Testis (tissue), 3 donors: ENCODE data around the gene FRAS1. TPM values are rescaled to one million over a fixed set of nuclear protein-coding genes. Genes with fewer than 3 reads are reported as not detected.

Experiments used
- DNase-seq: peaks from one replicate; pipeline ENCODE4 v3.0.0-alpha.2; 2019
- H3K27ac ChIP-seq, 2 donors: fragments of 200-600 bp; sonication (generic); one replicate each; pipeline ENCODE4 v1.5.1; 2019
- H3K27me3 ChIP-seq: fragments of 200-600 bp; sonication (generic); one replicate; pipeline ENCODE4 v1.5.1; 2019
- H3K36me3 ChIP-seq: fragments of 200-600 bp; sonication (generic); one replicate; pipeline ENCODE4 v1.5.1; 2017; ENCODE audit warnings: low read depth; ENCODE audit errors: missing control alignments
- H3K4me1 ChIP-seq: fragments of 200-600 bp; sonication (generic); one replicate; pipeline ENCODE4 v1.5.1; 2019
- H3K4me3 ChIP-seq, 2 donors: fragments of 200-600 bp; sonication (generic); one replicate each; pipeline ENCODE4 v1.5.1; 2017 to 2019
- H3K9me3 ChIP-seq: fragments of 200-600 bp; sonication (generic); one replicate; pipeline ENCODE4 v1.5.1; 2017
- POLR2A ChIP-seq: fragments of 450-650 bp; IDR thresholded peaks from one replicate; pipeline ENCODE4 v1.6.1; 2017; ENCODE audit warnings: antibody characterized with exemption, mild to moderate bottlenecking, moderate library complexity
- WGBS, 2 donors: methylation state at CpG; one replicate each; pipeline ENCODE4 v1.1.5; 2018; 5-methylcytosine and 5-hydroxymethylcytosine counted together
- intact Hi-C: fragments of 100-400 bp; cut with DNase I; formaldehyde crosslinking; loops from one replicate; pipeline ENCODE4 v1.15.1; 2023; ENCODE audit warnings: low total_unique reads
- polyA plus RNA-seq: library from polyadenylated mRNA; stranded (reverse); fragments of 350-450 nt; fragmentation: Illumina TruSeq; extraction: RNeasy Lipid Tissue Mini Kit (QIAGEN cat#74804); gene quantifications from one replicate; pipeline ENCODE4 v1.2.3, GENCODE V29; 2014; ENCODE audit warnings: low read depth, low replicate concordance; ENCODE audit not compliant: insufficient read depth
- total RNA-seq, 2 donors: library from RNA; depleted of rRNA; stranded (reverse); fragments of >200 nt; gene quantifications; one replicate each; pipeline ENCODE4 v1.2.3, GENCODE V29; 2016
- TF ChIP-seq, protein P1 (sequence below), 3 experiments: fragments of 450-650 bp in 2 of 3; fragments of 200-600 bp in 1 of 3; sonication (generic) in 1 of 3; IDR thresholded peaks; one replicate each; pipeline ENCODE4 v1.5.1; 2016 to 2019; ENCODE audit warnings: antibody characterized with exemption in 3 of 3, mild to moderate bottlenecking in 2 of 3, moderate library complexity in 1 of 3

Gene FRAS1
- total and polyA plus RNA-seq, 3 donors from 2014 or later: 2.2 to 3.7 (median 3.5) TPM

DNA sequence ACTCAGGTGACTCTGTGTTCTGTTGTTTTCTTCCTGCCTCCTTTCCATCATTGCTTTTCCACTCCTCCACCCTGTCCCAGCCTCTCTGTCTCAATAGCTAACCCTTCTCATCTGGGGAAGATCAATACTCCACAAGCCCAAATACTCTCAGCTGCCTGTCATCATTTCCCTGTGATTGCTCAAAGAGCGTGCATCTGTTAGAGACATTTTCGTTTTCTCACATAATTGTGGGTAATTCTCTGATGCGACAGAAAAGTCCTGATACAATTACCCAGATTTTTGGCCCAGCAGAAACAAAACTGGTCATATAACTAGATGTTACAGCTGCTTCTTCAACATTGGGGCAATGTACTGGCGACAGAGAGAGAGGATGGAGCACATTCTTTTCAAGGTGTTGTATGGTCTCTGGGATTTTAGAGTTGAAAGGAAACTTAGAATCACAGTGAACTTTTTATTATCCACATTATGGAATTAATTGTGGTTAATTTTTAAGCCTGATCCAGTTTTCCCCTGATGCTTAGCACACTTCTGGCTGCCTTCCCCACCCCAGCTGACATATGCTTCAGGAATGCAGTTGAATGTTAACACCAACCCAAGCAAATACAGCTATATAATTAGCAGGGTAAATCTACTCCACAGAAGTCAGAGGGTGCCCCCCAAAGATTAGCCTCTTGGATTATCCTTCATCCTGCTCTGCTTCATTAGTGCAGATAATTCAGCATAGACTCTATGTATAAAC, 323.0 kb downstream of the FRAS1 start:
- WGBS, 2 donors: 86 to 91% methylated on average over 4 of the region's 4 CpGs
- DNase-seq: no peak
- intact Hi-C loops: no loop called here
- Histone ChIP-seq H3K9me3 (no peaks in the 10 kb centered on the region), H3K27me3 (no peaks in the 10 kb centered on the region), H3K36me3 (no peaks in the 10 kb centered on the region), H3K27ac (no peak overlapping the region), H3K4me3 (no peak overlapping the region), H3K4me1 (no peaks in the 10 kb centered on the region)
- TF ChIP-seq POLR2A: no peak
- TF ChIP-seq, protein P1, sequence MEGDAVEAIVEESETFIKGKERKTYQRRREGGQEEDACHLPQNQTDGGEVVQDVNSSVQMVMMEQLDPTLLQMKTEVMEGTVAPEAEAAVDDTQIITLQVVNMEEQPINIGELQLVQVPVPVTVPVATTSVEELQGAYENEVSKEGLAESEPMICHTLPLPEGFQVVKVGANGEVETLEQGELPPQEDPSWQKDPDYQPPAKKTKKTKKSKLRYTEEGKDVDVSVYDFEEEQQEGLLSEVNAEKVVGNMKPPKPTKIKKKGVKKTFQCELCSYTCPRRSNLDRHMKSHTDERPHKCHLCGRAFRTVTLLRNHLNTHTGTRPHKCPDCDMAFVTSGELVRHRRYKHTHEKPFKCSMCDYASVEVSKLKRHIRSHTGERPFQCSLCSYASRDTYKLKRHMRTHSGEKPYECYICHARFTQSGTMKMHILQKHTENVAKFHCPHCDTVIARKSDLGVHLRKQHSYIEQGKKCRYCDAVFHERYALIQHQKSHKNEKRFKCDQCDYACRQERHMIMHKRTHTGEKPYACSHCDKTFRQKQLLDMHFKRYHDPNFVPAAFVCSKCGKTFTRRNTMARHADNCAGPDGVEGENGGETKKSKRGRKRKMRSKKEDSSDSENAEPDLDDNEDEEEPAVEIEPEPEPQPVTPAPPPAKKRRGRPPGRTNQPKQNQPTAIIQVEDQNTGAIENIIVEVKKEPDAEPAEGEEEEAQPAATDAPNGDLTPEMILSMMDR (IDR thresholded peaks at IDR 0.05): no peak

DNA sequence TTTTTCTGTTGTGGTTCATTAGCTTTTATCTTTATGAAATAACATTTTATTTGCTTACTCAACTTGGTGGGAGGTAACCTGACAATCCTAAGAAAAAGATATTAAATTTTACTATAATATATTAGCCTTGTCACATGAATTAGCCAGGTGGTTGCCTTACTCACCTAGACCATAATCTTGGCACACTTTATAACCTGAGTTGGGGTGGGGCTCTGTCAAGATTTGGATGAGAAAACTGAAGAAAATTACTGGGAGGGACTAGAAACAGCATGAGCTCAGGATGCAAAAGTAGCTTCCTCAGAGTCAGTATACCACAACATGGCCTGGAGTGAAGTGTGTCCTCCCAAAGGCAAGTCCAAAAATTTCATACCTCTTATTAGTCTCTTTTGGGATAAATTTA, 329.6 kb downstream of the FRAS1 start:
- Histone ChIP-seq H3K27me3 (no peaks in the 10 kb centered on the region), H3K9me3 (no peaks in the 10 kb centered on the region), H3K36me3 (no peaks in the 10 kb centered on the region), H3K4me1 (no peaks in the 10 kb centered on the region), H3K4me3 (no peak overlapping the region), H3K27ac (no peak overlapping the region)
- TF ChIP-seq POLR2A: no peak
- TF ChIP-seq, protein P1 (IDR thresholded peaks at IDR 0.05): no peak
- DNase-seq: no peak
- intact Hi-C loops: no loop called here

DNA sequence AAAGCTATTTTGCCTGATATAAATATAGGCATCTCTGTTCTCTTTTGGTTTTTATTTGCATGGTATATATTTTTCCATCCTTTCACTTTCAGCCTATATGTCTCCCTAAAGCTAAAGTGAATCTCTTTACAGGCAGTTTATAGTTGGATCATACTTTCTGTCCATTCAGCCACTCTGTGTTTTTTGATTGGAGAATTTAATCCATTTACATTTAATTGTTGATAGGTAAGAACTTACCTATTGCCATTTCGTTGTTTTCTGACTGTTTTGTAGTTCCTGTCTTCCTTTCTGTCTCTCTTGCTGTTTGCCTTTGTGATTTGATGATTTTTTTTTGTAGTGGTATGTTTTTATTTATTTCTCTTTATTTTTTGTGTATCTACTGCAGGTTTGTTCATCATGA, 338.5 kb downstream of the FRAS1 start:
- no peaks in the 10 kb centered on the region for H3K4me1 ChIP-seq
- no peaks in the 10 kb centered on the region for H3K9me3 ChIP-seq
- H3K36me3 ChIP-seq: no peaks in the 10 kb centered on the region
- H3K27me3 ChIP-seq: no peaks in the 10 kb centered on the region
- no peak overlapping the region for H3K27ac ChIP-seq
- H3K4me3 ChIP-seq: no peak overlapping the region
- intact Hi-C loops: no loop called here
- 81 to 90% methylated on average over 1 of the region's 1 CpG for WGBS, 2 donors
- DNase-seq: no peak
- TF ChIP-seq, protein P1 (IDR thresholded peaks at IDR 0.05): no peak
- TF ChIP-seq POLR2A: no peak

DNA sequence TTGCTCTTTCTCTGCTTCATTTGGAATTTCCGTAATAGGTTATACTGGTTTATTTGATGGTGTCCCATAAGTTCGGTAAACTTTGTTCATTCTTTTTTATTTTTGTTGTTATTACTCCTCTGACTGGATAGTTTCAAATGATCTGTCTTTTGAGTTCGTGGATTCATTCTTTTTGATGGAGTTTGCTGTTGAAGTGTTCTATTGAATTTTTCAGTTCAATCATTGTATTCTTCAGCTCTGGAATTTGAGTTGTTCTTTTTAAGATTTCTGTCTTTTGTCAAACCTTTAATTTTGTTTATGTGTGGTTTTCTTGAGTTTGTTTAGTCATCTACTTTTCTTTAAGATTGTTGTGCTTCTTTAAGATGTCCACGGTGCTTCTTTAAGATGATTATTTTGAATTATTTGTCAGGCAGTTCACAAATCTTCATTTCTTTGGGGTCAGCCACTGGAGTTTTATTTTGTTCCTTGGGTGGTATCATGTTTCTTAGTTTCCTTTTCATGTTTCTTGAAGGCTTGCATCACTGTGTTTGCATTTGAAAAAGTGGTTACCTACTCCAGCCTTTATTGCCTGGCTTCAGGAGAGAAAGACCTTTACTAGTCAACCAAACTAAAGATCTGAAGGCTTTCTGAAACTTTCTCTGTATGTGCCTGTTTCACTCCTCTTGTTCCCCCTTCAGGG, 339.6 kb downstream of the FRAS1 start:
- no peak for DNase-seq
- no peaks in the 10 kb centered on the region for H3K36me3 ChIP-seq
- H3K4me1 ChIP-seq: no peaks in the 10 kb centered on the region
- no peaks in the 10 kb centered on the region for H3K27me3 ChIP-seq
- no peaks in the 10 kb centered on the region for H3K9me3 ChIP-seq
- no peak overlapping the region for H3K27ac ChIP-seq
- TF ChIP-seq, protein P1 (IDR thresholded peaks at IDR 0.05): no peak
- no peak for TF ChIP-seq POLR2A
- no peak overlapping the region for H3K4me3 ChIP-seq
- intact Hi-C loops: no loop called here
- 93 to 96% methylated on average over 4 of the region's 4 CpGs for WGBS, 2 donors

DNA sequence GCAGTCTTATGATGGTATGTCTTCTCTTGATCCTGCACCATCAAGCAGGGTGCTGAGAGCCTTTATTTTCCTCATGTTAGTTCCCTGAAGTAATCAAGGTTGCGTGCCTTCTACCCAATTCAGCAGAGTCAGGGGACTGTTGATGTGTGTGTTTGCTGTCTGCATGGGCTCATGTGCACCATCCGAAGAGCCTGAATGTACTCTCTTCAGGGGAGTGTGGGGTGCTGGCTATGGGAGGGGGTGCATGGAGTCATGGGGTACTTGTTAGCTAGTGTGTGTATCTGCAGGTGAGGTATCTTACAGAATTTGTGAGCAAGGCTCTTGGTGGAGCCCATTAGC, 340.1 kb downstream of the FRAS1 start:
- H3K36me3 ChIP-seq: no peaks in the 10 kb centered on the region
- no peak for DNase-seq
- no peaks in the 10 kb centered on the region for H3K9me3 ChIP-seq
- no peak overlapping the region for H3K27ac ChIP-seq
- H3K4me3 ChIP-seq: no peak overlapping the region
- intact Hi-C loops: no loop called here
- H3K27me3 ChIP-seq: no peaks in the 10 kb centered on the region
- H3K4me1 ChIP-seq: no peaks in the 10 kb centered on the region
- 84 to 87% methylated on average over 2 of the region's 2 CpGs for WGBS, 2 donors
- TF ChIP-seq, protein P1 (IDR thresholded peaks at IDR 0.05): no peak
- no peak for TF ChIP-seq POLR2A
